ENCODE results near the gene RHOF. TPM values are rescaled to one million over a fixed set of nuclear protein-coding genes. Genes with fewer than 3 reads are reported as not detected.

Gene RHOF
- total RNA-seq, 3 donors from 2014 or later = 45.5 to 86.7 (median 83.2) TPM

DNA sequence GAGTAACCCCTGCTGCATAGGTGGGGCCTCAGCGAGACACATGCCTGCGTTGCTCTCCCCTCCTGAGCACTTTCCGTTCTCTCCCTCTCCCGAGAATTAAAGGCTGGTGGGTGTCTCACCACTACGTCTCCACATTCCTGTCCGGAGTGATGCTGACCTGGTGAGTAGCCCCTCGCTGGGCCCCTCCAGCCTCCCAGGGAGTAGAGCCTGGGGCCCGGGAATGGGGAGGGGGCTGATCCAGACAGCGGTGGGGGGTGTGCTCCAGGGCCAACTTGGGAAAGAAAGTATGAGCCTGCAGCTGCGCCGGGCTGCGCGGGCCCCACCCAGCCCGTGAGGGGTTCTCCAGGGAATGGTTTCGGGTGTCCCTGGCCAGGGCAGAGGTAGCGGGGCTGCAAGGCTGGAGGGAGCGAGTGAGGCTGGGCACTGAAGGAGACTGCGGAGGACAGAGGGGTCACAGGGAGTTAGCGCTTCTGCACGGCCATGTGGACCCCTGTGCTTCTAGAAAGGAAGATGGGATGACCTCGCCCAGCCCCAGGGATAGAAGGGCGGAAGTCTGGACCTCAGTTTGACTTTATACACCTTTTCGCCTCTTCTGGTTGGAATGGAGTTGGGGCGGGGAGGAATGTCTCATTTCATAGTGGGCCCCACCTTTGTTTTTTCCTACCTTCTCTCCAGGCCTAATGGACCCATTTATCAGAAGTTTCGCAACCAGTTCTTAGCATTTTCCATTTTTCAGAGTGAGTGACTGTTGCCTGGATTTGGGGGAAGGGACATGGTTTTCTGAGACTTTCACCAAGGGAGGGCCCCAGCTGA lies 22.5 kb downstream of the RHOF start:
- Histone ChIP-seq H3K4me3 (no peak overlapping the region), H3K9me3 (no peaks in the 10 kb centered on the region), H3K36me3 (ENCODE audit: low read depth) (no peaks in the 10 kb centered on the region), H3K4me1 (ENCODE audit: low read depth) (peaks cover 4% of the 10 kb centered on the region)
- TF ChIP-seq, protein P1, sequence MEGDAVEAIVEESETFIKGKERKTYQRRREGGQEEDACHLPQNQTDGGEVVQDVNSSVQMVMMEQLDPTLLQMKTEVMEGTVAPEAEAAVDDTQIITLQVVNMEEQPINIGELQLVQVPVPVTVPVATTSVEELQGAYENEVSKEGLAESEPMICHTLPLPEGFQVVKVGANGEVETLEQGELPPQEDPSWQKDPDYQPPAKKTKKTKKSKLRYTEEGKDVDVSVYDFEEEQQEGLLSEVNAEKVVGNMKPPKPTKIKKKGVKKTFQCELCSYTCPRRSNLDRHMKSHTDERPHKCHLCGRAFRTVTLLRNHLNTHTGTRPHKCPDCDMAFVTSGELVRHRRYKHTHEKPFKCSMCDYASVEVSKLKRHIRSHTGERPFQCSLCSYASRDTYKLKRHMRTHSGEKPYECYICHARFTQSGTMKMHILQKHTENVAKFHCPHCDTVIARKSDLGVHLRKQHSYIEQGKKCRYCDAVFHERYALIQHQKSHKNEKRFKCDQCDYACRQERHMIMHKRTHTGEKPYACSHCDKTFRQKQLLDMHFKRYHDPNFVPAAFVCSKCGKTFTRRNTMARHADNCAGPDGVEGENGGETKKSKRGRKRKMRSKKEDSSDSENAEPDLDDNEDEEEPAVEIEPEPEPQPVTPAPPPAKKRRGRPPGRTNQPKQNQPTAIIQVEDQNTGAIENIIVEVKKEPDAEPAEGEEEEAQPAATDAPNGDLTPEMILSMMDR (IDR thresholded peaks at IDR 0.05) = no peak
- no peak for DNase-seq
- no peak for ATAC-seq
- intact Hi-C loops (cut with DNase I, micrococcal nuclease) = loop anchor here in 1 of 2 donors (5.0 kb wide), 1 partner anchor 74 kb away; no protein-coding TSS in a partner anchor

DNA sequence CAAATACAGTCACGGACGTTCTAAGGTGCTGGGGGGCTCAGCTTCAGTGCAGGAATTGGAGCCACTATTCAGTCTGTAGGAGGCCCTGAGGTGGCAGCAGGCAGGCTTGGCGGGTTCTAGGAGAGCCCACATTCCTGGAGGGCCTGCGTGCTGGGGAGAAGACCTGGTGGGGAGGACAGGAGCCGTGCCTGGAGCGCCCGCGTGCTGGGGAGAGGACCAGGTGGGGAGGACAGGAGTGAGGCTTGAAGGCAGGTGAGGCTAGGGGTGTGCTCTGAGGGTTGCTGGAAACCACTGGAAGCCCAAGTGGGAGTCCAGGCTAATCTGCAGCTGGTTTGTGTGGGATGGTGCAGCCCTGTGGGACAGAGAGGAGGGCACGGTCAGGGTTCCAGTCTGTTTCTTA lies 23.1 kb downstream of the RHOF start:
- no peak for ATAC-seq
- Histone ChIP-seq H3K36me3 (ENCODE audit: low read depth) (no peaks in the 10 kb centered on the region), H3K9me3 (no peaks in the 10 kb centered on the region), H3K4me3 (no peak overlapping the region), H3K4me1 (ENCODE audit: low read depth) (peaks cover 4% of the 10 kb centered on the region)
- TF ChIP-seq, protein P1 (IDR thresholded peaks at IDR 0.05) = no peak
- intact Hi-C loops (cut with DNase I, micrococcal nuclease) = loop anchor here in 1 of 2 donors (5.0 kb wide), 1 partner anchor 73 kb away; no protein-coding TSS in a partner anchor
- no peak for DNase-seq

DNA sequence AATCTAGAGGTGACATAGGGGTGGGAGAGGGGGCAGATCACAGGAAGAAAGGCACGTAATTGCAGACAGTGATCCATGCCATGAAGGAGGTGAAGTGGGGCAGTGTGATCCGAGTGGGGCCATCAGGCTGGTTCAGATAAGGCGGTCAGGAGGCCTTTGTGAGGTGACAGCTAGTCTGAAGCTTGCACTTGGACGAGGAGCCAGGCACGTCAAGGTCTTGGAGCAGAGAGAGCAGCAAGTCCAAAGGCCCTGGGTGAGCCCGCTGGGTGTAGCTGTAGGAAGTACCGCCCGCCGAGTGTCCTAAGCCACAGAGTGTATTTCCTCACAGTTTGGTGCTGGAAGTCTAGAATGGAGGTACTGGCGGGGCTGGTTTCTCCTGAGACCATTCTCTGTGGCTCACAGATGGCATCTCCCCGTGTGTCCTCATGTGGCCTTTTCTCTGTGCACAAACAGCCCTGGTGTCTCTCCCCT lies 23.6 kb downstream of the RHOF start:
- peak; percentile 69 for ATAC-seq

DNA sequence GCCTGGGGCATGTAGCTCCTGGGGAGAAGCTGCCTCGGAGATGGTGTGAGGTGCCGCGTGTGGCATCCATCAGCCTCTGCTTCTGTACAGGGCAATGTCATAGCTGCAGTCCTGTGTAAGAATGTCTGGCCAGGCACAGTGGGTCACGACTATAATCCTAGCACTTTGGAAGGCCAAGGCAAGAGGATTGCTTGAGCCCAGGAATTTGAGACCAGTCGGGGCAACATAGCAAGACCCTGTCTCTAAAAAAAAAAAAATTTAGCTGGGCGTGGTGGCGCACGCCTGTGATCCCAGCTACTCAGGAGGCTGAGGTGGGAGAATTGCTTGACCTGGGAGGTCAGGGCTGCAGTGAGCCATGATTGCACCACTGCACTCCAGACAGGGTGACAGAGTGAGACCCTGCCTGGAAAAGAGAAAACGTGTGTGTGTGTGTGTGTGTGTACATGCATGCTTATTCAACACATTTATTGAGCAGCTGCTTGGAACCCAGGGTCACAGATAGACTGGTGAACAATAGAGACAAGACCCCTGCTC lies 24.1 kb downstream of the RHOF start:
- intact Hi-C loops (cut with DNase I, micrococcal nuclease) = no loop called here
- TF ChIP-seq, protein P1 (IDR thresholded peaks at IDR 0.05) = no peak
- Histone ChIP-seq H3K9me3 (no peaks in the 10 kb centered on the region), H3K4me3 (no peak overlapping the region), H3K36me3 (ENCODE audit: low read depth) (no peaks in the 10 kb centered on the region), H3K4me1 (ENCODE audit: low read depth) (peaks cover 4% of the 10 kb centered on the region)
- DNase-seq = no peak
- ATAC-seq = no peak

More for the DNA sequence above, 23.6 kb downstream of the RHOF start:
- H3K9me3 ChIP-seq = no peaks in the 10 kb centered on the region
- H3K4me3 ChIP-seq = no peak overlapping the region
- DNase-seq = peak in 1 of 3 donors; percentile 43
- intact Hi-C loops (cut with DNase I, micrococcal nuclease) = loop anchor here in 1 of 2 donors (5.0 kb wide), 1 partner anchor 73 kb away; no protein-coding TSS in a partner anchor
- TF ChIP-seq, protein P1 (IDR thresholded peaks at IDR 0.05) = no peak
- H3K4me1 ChIP-seq (ENCODE audit: low read depth) = peaks cover 4% of the 10 kb centered on the region
- no peaks in the 10 kb centered on the region for H3K36me3 ChIP-seq (ENCODE audit: low read depth)

DNA sequence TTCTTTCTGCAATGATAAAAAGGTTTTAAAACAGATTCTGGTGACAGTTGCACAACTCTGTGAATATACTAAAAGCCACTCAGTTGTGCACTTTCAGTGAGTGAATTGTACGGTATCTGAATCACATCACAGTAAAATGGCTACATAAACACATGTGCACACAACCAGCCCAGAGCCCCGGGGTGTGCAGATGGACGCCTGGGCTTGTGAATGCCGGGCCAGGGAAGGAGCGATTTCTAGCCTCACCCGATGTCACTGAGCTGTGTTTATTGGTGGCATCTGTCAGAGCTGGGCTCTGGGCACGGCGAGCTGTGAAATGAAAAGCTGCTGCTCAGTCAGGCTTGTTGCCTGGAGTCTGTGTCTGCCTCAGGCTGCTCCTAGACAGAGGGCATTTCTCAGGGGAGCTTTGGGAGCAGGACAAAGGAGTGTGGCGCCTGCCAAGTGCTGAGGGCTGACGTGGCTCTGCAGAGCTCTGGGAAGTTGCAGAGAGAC lies 25.9 kb downstream of the RHOF start:
- DNase-seq = no peak
- TF ChIP-seq, protein P1 (IDR thresholded peaks at IDR 0.05) = no peak

More for the DNA sequence above, 25.9 kb downstream of the RHOF start:
- no peak for ATAC-seq
- Histone ChIP-seq H3K4me3 (no peak overlapping the region), H3K9me3 (no peaks in the 10 kb centered on the region), H3K36me3 (ENCODE audit: low read depth) (no peaks in the 10 kb centered on the region), H3K4me1 (ENCODE audit: low read depth) (no peaks in the 10 kb centered on the region)
- intact Hi-C loops (cut with DNase I, micrococcal nuclease) = no loop called here

Data from mucosa of descending colon (tissue), 3 donors.